Measurements from ENCODE around the gene LY9.
"Not testable (repeated sequence)": the region's sequence is repeated elsewhere in the genome, so short reads cannot be mapped to it uniquely, and the experiment has no call there.

The LY9 gene

DNA sequence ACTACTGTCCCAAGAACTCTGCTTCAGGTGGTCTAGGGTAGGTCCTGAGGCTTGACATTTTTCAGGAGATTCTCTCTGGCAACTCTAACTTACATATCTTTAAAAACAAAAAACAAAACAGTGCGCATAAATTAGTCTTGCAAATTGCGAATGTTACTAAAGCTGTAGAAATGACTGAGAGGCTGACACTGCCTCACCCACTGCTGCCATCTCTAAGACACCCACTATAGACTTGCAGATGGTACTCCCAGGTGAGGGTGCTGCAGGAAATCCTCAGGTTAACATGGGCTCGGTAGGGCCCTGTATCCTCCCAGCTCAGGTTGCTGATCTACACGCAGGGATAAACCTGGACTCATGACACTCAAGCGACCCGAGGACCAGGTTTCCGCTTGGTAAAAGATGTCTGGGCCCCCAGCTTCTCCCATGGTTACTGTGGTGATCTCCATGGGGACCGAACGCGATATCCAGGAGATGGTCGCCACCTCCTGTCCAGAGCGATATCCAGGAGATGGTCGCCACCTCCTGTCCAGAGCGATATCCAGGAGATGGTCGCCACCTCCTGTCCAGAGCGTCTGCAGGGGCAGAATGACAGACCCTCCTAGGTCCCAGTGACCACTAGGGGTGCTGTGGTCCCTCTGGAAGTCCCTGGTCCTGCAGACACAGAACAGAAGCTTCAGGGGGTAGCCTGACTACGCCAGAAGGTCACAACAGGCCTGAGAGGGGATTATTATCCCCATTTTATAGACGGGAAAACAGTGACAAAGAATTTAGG, 16.2 kb upstream of the LY9 start:
- Mint-ChIP-seq H3K27me3 (peaks cover 8% of the 10 kb centered on the region), H3K9me3 (no peaks in the 10 kb centered on the region), H3K27ac (no peak overlapping the region), H3K36me3 (no peaks in the 10 kb centered on the region), H3K4me3 (no peak overlapping the region), H3K4me1 (peaks cover 39% of the 10 kb centered on the region)
- CTCF ChIA-PET = interaction anchor here (0.6 to 9.3 kb wide), 23 partner anchors 10 to 210 kb away, joined by 3 to 157 read pairs (median 4); partner anchors contain the start of genes ITLN2 and SLAMF7
- DNase-seq = peak; percentile 43

GRCh38 chr1:160780398-160780755, 15.6 kb upstream of the LY9 start:
- H3K4me1 Mint-ChIP-seq = peaks cover 33% of the 10 kb centered on the region
- DNase-seq = no peak
- H3K4me3 Mint-ChIP-seq = no peak overlapping the region
- no peaks in the 10 kb centered on the region for H3K36me3 Mint-ChIP-seq
- CTCF ChIA-PET = interaction anchor here (0.6 to 9.3 kb wide), 18 partner anchors 10 to 209 kb away, joined by 3 to 157 read pairs (median 6); partner anchors contain the start of gene ITLN2
- peaks cover 8% of the 10 kb centered on the region for H3K27me3 Mint-ChIP-seq
- H3K27ac Mint-ChIP-seq = no peak overlapping the region
- no peaks in the 10 kb centered on the region for H3K9me3 Mint-ChIP-seq

DNA sequence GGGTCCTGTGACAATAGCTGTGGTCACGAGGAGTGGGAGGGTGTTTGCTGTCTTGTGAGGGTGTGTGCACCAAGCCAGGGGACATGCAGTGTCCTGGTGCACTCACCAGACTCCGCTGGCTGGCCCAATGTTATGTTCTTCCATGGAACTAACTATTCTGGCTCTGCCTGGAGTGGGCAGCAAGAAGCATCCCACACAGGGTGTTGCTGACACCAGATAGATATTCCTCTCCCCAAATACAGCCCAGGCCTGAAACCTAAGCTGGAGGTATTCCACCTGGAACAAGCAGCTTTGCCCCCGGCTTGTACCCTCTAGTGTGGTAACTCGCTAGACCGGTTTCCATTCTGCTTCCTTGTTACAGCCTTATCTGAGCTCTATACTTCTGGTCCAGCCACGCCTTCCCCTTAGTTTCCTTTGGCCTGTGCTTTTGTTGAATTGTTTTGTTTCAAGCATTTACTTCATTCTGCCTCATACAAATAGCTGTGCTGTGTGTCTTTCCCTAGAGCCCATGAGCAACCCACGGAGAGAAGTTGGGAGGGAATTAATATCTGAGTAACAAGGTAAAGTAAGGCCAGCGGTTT, 14.7 kb upstream of the LY9 start:
- peaks cover 29% of the 10 kb centered on the region for H3K4me1 Mint-ChIP-seq
- H3K4me3 Mint-ChIP-seq = no peak overlapping the region
- H3K27me3 Mint-ChIP-seq = peaks cover 8% of the 10 kb centered on the region
- no peak overlapping the region for H3K27ac Mint-ChIP-seq
- no peaks in the 10 kb centered on the region for H3K9me3 Mint-ChIP-seq
- no peak for DNase-seq
- peaks cover under 1% of the 10 kb centered on the region for H3K36me3 Mint-ChIP-seq
- CTCF ChIA-PET = interaction anchor here (0.9 to 9.3 kb wide), 15 partner anchors 8 to 172 kb away, joined by 3 to 157 read pairs (median 7); partner anchors contain the start of gene ITLN2

DNA sequence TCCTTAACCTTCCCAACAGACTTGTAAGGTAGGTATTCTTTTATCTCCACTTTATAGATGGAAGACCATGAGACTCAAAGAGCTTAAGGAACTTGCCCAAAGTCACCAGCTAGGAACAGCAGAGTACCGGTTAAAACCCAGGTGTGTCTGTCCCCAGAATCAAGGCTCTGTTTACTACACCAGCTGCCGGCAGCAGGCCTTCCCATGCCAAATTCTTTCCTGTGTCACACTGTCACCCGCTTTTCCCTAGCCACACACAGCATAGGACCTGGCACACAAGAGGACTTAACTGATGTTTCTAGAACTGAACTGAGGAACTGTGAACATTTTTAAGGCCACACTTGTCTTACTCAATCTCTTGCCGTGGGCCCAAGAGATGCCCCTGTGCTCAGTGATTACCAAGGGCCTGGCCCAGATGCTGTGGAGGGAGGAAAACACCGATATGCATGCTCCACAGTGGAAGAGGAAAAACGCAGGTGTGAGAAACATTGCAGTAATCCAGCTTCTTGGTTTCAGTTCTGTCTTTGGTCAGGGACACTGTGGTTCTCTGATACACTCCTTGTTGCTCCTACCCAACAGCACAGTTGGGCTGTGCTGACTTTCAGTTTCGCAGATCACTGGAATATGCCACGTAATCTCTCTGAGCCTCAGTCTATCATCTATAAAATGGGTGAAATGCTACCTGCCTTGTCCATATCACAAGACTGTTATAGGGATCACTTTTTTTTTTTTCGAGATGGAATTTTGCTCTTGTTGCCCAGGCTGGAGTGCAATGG, 13.9 kb upstream of the LY9 start:
- Mint-ChIP-seq H3K9me3 (no peaks in the 10 kb centered on the region), H3K27ac (peak overlapping the region; percentile 81), H3K36me3 (peaks cover 1% of the 10 kb centered on the region), H3K27me3 (peaks cover 8% of the 10 kb centered on the region), H3K4me3 (peak overlapping the region; percentile 12), H3K4me1 (peaks cover 28% of the 10 kb centered on the region)
- CTCF ChIA-PET = interaction anchor here (0.9 to 9.3 kb wide), 14 partner anchors 8 to 171 kb away, joined by 3 to 157 read pairs (median 9); partner anchors contain the start of gene ITLN2
- peak; percentile 49 for DNase-seq

GRCh38 chr1:160782988-160783765, 12.8 kb upstream of the LY9 start:
- H3K9me3 Mint-ChIP-seq, H3K27me3 Mint-ChIP-seq, DNase-seq, H3K36me3 Mint-ChIP-seq, H3K4me3 Mint-ChIP-seq: not testable (repeated sequence)
- peak overlapping the region; percentile 81 for H3K27ac Mint-ChIP-seq
- CTCF ChIA-PET = interaction anchor here (1.6 to 9.3 kb wide), 2 partner anchors 46 to 56 kb away, joined by 6 to 157 read pairs; no protein-coding TSS in a partner anchor
- peaks cover 22% of the 10 kb centered on the region for H3K4me1 Mint-ChIP-seq

- CTCF ChIA-PET = interaction anchor here (0.6 to 2.1 kb wide), 6 partner anchors 9 to 502 kb away, joined by 3 to 11 read pairs (median 3); no protein-coding TSS in a partner anchor
- H3K4me1 Mint-ChIP-seq = peaks cover 6% of the 10 kb centered on the region
- DNase-seq = no peak
- H3K36me3 Mint-ChIP-seq = peaks cover 1% of the 10 kb centered on the region
- H3K27ac Mint-ChIP-seq = no peak overlapping the region
- peaks cover 3% of the 10 kb centered on the region for H3K27me3 Mint-ChIP-seq
- no peaks in the 10 kb centered on the region for H3K9me3 Mint-ChIP-seq
- H3K4me3 Mint-ChIP-seq = no peak overlapping the region
Observed at GRCh38 chr1:160789051-160789701, 6.8 kb upstream of the LY9 start.

DNA sequence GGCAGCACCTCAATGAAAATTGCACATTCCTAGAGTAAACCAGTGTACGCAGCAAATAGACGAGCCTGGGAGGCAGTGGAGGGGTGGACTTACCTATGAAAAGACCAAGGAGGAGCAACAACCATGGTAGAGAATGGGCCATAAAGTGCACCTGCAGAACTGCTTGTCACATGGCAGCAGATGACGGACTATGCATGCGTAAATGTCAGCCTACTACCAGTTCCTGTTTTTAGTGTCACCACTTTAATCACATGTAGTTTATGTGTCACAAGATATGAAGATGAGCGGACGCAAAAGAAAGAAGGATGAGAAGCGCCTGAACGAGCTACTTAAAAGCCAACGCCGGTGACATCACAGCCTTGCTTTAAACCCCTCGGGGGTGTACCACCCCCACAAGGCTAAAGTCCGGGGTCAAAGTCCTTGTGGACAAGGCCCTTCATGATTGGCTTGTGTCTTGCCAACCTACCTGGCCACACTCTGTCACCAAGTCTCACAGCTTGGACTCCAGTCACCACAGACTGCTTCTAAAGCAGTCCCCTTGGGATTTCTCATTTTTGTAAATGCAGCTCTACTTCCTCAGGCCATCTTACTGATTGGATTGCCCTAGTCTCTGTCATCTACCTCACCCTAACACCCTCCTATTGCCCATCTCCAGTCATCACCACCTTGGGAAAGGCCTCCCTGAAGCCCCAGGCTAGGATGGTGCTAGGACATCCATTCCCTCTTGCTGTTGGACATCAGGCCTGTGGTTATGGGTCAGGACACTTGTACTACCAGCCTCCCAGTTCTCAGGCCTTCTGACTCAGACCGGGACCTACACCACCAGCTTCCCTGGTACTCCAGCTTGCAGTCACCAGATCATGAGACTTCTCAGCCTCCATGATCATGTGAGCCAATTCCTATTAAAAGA, 6.0 kb upstream of the LY9 start:
- H3K27me3 Mint-ChIP-seq = no peaks in the 10 kb centered on the region
- CTCF ChIA-PET = interaction anchor here (1.3 to 2.1 kb wide), 4 partner anchors 8 to 40 kb away, joined by 3 to 11 read pairs (median 6); no protein-coding TSS in a partner anchor
- H3K9me3 Mint-ChIP-seq = peaks cover 2% of the 10 kb centered on the region
- no peak overlapping the region for H3K27ac Mint-ChIP-seq
- no peak overlapping the region for H3K4me3 Mint-ChIP-seq
- no peak for DNase-seq
- peaks cover 3% of the 10 kb centered on the region for H3K36me3 Mint-ChIP-seq
- peaks cover 13% of the 10 kb centered on the region for H3K4me1 Mint-ChIP-seq

DNA sequence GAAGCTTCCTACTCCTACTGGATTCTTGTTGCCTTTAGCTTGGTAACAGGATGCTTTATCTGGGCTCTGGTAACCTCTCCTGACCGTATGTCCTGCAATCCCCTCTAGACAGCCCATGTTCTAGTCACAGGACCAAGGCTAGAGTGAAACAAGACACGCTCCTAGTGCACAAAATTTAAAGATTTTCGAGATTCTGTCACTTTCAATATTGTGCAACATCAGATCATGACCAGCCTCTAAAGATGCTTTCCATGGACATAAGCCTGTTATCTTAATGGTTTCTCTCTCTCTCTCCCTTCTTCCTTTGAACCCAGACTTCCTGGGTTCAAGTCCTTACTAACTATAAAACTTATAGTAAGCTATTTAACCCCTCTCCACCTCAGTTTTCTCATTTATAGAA, 1.6 kb upstream of the LY9 start:
- Mint-ChIP-seq H3K36me3 (peaks cover 24% of the 10 kb centered on the region), H3K4me3 (no peak overlapping the region), H3K9me3 (peaks cover 2% of the 10 kb centered on the region), H3K27me3 (no peaks in the 10 kb centered on the region), H3K27ac (no peak overlapping the region), H3K4me1 (peaks cover 52% of the 10 kb centered on the region)
- DNase-seq = no peak
- CTCF ChIA-PET = interaction anchor here (0.6 to 7.0 kb wide), 8 partner anchors 13 to 119 kb away, joined by 3 to 50 read pairs (median 6); no protein-coding TSS in a partner anchor

GRCh38 chr1:160797271-160797709, 1.3 kb downstream of the LY9 start:
- CTCF ChIA-PET = interaction anchor here (1.0 to 7.0 kb wide), 13 partner anchors 16 to 156 kb away, joined by 3 to 50 read pairs (median 5); partner anchors contain the start of gene ITLN2
- H3K36me3 Mint-ChIP-seq = peaks cover 46% of the 10 kb centered on the region
- H3K27me3 Mint-ChIP-seq = no peaks in the 10 kb centered on the region
- peak overlapping the region; percentile 99 for H3K27ac Mint-ChIP-seq
- no peak for DNase-seq
- peak overlapping the region; percentile 96 for H3K4me3 Mint-ChIP-seq
- peaks cover 70% of the 10 kb centered on the region for H3K4me1 Mint-ChIP-seq
- peaks cover 2% of the 10 kb centered on the region for H3K9me3 Mint-ChIP-seq

GRCh38 chr1:160797861-160798273, 1.9 kb downstream of the LY9 start:
- CTCF ChIA-PET = interaction anchor here (0.9 to 7.0 kb wide), 14 partner anchors 9 to 155 kb away, joined by 3 to 50 read pairs (median 5); partner anchors contain the start of gene ITLN2
- Mint-ChIP-seq H3K27me3 (no peaks in the 10 kb centered on the region), H3K4me3 (peak overlapping the region; percentile 96), H3K36me3 (peaks cover 51% of the 10 kb centered on the region), H3K9me3 (peaks cover 2% of the 10 kb centered on the region), H3K27ac (peak overlapping the region; percentile 99), H3K4me1 (peaks cover 74% of the 10 kb centered on the region)
- peak; percentile 82 for DNase-seq

- Mint-ChIP-seq H3K4me3 (peak overlapping the region; percentile 96), H3K9me3 (peaks cover 2% of the 10 kb centered on the region), H3K27me3 (no peaks in the 10 kb centered on the region), H3K4me1 (peaks cover 77% of the 10 kb centered on the region), H3K36me3 (peaks cover 55% of the 10 kb centered on the region), H3K27ac (peak overlapping the region; percentile 99)
- CTCF ChIA-PET = interaction anchor here (0.9 to 7.0 kb wide), 16 partner anchors 9 to 155 kb away, joined by 3 to 50 read pairs (median 4); partner anchors contain the start of genes ITLN1 and ITLN2
- DNase-seq = no peak
Observed at GRCh38 chr1:160798439-160798838, 2.5 kb downstream of the LY9 start.

DNA sequence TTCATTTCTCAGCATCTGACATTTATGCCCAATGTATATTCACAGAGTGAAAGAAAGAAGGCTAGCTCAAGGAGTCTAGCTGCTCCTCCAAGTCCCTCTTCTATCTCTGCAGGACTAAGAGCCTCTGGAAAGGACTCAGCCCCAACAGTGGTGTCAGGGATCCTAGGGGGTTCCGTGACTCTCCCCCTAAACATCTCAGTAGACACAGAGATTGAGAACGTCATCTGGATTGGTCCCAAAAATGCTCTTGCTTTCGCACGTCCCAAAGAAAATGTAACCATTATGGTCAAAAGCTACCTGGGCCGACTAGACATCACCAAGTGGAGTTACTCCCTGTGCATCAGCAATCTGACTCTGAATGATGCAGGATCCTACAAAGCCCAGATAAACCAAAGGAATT, 3.7 kb downstream of the LY9 start:
- peak overlapping the region; percentile 99 for H3K27ac Mint-ChIP-seq
- peaks cover 64% of the 10 kb centered on the region for H3K36me3 Mint-ChIP-seq
- H3K9me3 Mint-ChIP-seq = peaks cover 8% of the 10 kb centered on the region
- peak overlapping the region; percentile 96 for H3K4me3 Mint-ChIP-seq
- H3K4me1 Mint-ChIP-seq = peaks cover 76% of the 10 kb centered on the region
- H3K27me3 Mint-ChIP-seq = no peaks in the 10 kb centered on the region
- DNase-seq = no peak
- CTCF ChIA-PET = interaction anchor here (0.6 to 7.0 kb wide), 13 partner anchors 12 to 352 kb away, joined by 3 to 50 read pairs (median 4); partner anchors contain the start of genes ITLN1 and ITLN2
